DLD1 (cell line): ENCODE data around the gene ZNF846.
"Not testable (repeated sequence)": the region's sequence is repeated elsewhere in the genome, so short reads cannot be mapped to it uniquely, and the experiment has no call there.

Experiments used
- in situ Hi-C: cut with HindIII; loops from 2 replicates; pipeline ENCODE4 v1.10.0; 2017; ENCODE audit warnings: low sequenced_read_pairs

Gene ZNF846

DNA sequence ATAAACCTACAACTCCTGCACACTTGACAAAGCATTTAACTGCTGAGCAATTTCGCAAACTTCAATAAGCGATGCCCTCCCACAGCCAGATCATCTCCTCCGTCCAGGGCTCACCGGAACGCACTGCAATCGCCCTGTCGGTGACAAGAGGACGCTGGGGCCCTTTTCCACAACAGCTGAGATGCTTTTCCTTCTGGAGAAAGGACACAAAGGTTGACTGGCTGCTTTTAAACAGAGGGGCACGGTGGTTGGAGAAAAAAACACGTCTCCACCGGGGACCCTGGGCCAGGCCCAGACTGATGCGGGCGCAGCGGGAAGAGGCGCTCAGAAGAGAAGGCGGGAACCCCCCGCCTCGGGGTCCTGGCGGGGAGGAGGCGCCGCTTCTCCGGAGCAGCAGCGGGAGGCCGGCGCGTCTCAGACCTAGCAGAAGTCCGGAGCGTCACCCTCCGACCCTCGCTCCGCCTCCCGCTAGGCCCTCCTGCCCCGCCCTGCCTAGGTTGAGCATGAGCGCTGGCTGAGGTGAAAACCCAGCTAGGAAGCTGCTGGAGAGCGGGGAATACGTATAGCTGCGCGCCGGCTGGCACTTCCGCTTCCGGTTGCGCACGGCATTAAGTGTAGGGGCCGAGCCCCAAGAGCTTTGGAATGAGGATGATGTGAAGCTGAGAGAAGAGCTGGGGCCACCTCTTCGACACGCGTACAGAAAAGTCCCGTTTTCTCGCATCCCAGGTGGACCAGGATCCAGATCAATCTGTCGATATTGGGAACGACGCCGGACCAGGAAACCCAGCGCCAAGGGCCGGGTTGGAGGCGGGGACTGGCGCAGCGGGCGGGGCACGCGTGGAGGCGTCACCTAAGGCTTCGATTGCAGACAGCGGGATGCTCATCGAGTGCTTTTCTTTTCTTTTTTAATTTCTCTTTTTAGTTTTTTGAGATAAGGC is at the start of gene ZNF846:
ZNF846 (minus strand) TSS at position 564 of the 938 bp plus-strand sequence. CDS start 3,788 bp downstream, outside the sequence.
- in situ Hi-C loops, result no loop called here

DNA sequence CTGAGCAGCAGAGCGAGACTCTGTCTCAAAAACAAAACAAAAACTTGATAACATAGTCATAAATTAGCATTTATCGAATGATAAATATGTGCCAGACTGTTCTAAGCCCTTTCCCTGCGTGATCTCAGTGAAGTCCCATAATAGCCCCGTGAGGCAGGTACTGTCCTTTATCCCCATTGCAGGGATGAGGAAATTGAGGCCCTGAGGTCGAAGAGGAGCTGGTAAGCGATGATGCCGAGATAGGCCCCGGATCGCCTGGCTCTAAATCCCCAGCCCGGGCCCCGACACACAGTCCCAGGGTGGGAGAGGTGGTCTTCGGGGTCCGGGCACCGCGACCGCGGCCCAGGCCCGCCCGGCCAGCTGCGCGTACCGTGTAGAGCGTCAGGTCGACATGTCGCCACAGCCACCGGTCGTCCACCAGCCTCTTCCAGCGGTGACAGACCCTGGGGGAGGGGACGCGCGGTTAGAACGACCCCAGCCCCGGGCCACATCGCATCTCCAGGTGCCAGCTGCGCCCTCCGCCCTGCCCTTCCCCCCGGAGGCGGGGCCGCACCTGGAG is 49.7 kb upstream of the ZNF846 start:
- in situ Hi-C loops, result no loop called here

DNA sequence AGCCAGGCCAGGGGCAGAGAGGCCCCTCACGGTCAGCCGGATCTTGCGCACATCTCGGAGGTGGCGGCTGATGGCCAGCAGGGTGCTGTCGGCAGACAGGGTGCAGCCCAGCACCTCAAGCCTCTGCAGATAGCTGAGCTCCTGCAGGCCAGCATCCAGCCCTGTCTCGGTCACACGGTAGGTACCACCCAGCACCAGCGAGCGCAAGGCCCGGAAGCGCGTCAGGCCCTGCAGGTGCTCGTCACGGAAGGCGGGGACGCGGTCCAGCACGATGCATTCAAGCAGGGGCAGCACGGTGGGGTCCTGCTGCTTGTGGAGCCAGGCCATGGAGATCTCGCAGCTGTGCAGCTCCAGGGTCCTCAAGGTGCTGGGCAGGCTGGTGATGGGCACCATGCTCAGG is 42.6 kb upstream of the ZNF846 start:
- in situ Hi-C loops, result no loop called here

DNA sequence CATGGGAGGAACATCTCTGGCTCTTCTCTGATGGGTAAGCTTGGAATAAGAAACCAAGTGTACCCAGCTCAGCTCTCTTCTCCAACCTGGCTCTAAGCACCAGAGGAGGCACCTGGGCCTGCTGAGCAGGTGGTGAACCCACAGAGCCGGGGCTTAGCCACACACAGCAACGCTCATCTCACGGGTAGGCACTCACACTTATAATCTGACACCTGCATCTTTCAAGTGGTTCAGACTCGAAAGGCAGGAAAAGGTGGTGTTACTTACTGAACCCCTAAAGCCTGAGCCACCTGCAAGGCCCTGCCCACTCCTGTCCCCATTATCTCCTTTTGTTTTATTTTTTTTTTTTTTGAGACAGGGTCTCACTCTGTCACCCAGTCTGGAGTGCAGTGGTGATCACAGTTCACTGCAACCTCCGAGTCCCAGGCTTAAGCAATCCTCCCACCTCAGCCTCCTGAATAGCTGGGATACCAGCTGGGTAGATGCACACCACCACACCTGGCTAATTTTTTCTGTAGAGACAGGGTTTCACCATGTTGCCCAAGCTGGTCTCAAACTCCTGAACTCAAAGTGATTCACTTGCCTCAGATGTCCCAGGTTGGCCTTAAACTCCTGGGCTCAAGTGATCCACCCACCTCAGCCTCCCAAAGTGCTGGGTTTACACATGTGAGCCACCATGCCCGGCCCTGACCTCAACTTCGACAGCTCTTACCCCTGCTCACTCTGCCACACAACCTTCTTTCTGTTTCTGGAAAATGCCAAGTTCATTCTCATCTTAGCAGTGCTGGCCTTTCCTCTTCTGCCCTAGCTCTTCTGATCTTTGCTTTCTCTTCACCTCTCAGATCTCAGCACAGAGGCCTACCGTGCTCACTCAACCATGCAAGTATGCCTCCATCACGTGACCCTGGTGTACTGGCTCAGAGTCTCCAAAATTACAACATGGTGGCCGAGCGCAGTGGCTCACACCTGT is 40.6 kb upstream of the ZNF846 start:
- in situ Hi-C loops, result no loop called here

DNA sequence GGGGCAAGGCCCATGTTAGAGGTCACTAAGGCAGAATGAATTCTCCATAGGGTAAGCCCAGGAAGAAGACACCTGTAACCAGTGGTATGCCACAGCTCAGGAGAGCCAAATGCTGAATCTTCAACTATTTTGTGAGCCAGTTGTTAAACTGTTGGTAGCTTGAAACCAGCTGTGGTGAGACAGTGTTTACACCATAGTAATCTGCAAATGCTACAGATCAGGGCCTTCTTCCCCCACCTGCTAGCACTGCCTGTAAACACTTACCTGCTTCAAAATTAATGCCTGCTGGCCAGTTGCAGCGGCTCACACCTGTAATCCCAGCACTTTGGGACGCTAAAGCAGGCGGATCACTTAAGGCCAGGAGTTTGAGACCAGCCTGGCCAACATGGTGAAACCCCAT is 38.3 kb upstream of the ZNF846 start:
- in situ Hi-C loops, result no loop called here

DNA sequence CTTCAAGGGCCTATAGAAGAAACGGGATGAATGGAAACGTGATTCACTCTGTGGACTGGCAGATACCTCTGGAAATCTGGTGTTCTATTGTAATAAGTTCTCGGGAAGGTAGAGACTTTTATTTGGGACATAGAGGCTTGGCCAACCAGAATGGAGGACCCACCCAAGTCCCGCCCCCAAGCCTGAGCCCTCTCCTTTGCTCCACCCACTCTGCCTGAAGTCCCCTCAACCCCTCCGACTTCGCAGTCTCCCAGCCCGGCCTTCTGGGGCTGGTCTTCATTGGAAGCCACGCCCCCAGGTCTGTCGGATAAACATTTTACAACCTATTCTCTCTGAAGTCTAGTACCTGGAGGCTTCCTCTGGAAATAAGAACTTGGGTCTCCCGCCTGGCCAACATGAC is 33.4 kb upstream of the ZNF846 start:
- in situ Hi-C loops, result no loop called here

DNA sequence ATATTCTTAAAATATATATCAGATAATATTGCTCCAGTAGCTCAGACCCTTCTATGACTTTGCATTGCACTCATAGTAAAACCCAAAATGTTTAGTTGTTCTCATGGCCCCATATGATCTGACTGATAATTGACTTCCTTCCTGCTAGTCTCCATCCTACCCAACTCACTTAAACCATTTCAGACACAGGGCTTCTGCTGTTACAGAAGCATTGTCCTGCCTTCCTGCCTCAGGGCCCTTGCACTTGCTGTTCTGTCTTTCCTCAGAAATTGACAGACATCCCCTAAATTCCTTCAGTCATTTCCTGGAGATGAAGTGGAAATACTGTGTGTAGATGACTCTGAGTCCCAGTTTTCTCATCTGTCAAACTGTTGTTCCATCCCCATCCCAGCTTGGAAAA is 30.6 kb upstream of the ZNF846 start:
- in situ Hi-C loops, result no loop called here

DNA sequence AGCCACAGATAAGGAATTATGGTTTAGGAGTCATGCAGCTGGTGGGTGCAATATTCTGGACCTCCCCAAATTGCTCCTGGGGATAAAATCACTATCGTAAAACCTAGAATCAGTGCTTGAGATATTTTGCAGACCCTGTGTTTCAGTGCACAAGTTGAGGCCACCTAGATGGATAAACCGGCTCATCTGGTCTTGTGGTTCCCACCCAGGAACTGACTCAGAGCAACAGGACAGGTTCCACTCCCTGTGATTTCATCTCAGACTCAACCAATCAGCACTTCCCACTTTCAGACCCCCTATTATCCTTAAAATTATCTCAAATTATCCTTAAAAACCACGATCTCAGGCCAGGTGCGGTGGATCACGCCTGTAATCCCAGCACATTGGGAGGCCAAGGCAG is 29.3 kb upstream of the ZNF846 start:
- in situ Hi-C loops, result no loop called here

DNA sequence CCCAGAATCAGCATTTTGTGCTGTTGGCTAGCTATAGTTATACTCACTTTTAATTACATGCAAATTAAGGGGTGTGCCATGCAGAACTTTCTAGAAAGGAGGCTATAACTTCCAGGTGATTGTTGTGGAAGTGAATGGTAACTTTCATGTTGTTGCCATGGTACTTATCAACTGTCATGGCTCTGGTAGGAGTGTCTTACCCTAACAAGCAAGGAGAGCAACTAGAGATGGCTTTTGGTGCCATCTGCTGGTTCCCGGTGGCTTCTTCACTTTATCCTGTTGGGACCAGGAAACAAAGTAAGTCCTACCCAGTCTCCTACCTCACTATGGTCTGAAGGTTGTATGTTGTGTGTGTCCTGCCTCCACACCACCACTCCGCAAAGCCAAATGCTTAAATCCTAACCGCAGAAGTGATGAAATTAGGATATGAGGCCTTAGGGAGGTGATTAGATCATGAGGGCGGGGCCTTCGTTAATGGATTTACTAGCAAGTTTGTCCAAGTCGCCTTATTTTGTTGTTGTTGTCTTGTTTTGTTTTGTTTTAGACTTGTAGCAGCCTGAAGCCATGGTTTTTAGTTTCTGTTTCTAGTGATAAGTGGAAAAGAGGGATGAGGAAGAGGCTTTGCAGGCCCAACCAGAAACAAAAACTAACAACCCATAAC is 27.7 kb upstream of the ZNF846 start:
- in situ Hi-C loops, result no loop called here

DNA sequence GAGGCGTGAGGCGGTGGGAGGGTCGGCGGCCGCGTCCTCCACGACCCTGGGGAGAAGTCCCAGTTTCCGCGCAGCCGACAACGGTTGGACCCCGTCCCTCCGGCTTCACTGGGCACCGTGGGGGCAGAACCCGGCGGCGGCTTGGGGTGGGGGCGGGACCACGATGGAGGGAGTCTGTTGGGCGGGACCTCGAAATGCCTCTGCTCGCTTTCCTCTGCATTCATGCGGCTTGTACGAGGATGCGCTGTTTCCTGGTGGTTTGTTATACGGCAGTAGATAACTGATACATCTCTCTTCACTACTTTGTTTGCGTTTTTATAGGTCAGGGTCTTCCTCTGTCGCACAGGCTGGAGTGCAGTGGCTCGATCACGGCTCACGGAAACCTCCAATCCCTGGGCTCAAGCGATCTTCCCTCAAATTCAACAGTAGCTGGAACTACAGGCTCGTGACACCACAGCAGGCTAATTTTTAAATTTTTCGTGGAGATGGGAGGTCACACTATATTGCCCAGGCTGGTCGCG is 24.6 kb upstream of the ZNF846 start:
- in situ Hi-C loops, result no loop called here

DNA sequence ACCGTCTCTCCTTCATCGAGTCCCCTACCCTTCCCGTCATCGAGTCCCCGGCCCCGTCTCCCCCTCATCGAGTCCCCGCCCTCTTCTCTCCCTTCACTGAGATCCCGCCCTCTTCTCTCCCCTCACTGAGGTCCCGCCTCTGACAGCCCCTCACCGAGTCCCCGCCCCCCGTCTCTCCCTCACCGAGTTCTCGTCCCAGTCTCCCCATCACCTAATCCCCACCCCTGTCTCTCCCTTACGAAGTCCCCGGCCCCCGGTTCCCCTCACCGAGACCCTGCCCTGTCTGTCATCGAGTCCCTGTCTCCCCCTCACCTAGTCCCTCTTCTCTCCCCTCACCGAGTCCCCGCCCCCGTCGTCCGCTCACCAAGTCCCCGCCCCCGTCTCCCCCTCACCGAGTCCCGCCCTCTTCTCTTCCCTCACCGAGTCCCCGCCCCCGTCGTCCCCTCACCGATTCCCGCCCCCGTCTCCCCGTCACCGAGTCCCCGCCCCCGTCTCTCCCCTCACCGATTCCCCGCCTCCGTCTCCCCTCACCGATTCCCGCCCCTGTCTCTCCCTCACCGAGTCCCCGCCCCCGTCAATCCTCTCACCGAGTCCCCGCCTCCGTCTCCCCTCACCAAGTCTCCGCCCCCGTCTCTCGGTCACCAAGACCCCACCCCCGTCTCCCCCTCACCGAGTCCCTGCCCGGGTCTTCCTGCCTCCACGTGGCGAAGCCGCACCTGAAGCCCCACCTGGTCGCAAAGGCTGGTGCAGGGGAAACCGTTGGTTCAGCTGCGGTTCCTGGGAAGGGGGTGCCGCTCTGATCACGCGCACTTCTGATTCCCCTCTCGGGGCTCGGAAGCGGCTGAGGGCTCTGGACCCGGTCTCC is 23.9 kb upstream of the ZNF846 start:
- in situ Hi-C loops, result no loop called here

DNA sequence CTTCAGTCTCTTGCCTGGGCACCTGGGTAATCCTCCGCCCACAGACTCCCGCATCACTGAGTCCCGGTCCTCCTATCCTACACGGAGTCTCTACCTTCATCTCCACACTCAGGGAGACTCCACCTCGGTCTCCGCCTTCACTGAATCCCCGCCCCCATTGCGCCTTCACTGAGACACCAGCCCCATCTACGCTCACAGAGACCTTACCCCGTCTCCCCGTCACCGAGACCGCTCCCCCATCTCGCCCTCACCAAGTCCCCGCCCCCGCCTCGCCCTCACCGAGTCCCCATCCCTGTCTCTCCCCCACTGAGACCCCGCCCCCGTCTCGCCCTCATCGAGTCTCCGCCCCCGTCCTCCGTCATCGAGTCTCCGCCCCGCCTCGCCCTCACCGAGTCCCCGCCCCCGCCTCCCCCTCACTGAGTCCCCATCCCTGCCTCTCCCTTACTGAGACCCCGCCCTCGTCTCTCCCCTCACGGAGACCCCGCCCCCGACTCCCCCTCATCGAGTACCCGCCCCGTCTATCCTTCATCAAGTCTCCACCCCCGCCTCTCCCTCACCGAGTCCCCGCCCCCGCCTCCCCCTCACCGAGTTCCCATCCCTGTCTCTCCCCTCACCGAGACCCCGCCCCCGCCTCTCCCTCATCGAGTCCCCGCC is 23.1 kb upstream of the ZNF846 start:
- in situ Hi-C loops, result no loop called here

DNA sequence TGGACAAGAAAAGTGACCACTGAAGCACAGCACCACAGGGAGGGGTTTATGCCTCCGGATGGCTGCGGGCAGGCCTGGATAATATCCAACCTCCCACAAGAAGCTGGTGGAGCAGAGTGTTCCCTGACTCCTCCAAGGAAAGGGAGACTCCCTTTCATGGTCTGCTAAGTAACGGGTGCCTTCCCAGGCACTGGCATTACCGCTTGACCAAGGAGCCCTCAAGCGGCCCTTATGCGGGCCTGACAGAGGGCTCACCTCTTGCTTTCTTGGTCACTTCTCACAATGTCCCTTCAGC is 22.5 kb upstream of the ZNF846 start:
- in situ Hi-C loops, result not testable (repeated sequence)

DNA sequence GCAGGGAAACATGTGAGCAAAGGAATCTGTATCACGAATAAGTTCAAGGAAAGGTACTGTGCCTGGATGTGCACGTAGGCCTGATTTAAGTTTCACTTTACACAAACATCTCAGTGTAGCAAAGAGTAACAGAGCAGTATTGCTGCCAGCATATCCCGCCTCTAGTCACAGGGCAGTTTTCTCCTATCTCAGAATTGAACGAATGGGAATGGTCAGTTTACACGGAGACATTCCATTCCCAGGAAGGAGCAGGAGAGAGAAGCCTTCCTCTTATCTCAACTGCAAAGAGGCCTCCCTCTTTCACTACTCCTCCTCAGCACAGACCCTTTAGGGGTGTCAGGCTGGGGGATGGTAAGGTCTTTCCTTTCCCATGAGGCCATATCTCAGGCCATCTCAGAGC is 21.0 kb upstream of the ZNF846 start:
- in situ Hi-C loops, result not testable (repeated sequence)

DNA sequence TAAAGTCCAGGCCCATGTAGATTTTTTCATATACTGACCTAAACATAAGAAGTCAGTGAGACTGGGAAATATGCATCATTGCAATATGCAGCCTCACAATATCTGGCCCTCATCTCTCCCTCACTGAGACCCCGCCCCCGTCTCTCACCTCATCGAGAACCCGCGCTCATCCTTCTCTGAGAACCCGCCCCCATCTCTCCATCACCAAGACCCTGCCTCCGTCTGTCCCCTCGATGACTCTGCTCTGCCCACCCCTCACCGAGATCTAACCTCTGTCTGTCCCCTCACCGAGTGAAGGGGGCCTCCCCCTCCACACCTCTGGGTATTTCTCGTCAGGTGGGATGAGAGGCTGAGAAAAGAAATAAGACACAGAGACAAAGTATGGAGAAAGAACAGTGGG is 20.5 kb upstream of the ZNF846 start:
- in situ Hi-C loops, result no loop called here

DNA sequence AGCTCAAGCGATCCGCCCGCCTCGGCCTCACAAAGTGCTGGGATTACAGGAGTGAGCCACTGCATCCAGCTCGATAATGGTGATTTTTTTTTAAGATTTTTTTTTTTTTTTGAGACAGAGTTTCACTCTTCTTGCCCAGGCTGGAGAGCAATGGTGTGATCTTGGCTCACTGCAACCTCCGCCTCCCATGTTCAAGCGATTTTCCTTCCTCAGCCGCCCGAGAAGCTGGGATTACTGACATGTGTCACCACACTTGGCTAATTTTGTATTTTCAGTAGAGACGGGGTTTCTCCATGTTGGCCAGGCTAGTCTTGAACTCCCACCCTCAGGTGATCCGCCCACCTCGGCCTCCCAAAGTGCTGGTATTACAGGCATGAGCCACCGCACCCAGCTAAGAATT is 20.1 kb upstream of the ZNF846 start:
- in situ Hi-C loops, result not testable (repeated sequence)

DNA sequence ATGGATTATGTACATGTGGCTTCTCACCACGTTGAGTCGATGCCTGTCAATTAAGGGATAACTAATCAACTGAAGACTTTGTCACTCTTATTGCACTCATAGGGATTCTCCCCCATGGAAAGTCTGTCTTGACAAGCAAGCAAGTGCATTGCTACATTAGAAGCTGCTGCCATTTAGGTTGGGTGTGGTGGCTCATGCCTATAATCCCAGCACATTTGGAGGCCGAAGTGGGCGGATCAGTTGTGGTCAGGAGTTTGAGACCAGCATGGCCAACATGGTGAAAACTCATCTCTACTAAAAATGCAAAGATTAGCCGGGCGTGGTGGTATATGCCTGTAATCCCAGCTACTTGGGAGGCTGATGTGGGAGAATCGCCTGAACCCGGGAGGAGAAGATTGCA is 18.3 kb upstream of the ZNF846 start:
- in situ Hi-C loops, result no loop called here

DNA sequence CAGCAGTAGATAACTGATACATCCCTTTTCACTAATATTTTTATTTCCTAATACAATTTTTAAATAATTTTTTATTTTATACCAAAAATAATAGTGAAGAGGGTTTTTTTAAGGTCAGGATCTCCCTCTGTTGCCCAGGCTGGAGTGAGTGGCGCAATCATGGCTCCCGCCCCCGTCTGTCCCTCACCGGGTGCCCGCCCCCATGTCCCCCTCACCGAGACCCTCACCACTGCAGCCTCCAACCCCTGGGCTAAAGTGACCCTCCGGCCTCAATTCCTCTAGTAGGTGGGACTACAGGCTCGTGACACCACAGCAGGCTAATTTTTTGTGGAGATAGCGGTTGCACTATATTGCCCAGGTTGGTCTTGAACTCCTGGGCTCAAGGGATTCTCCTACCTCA is 17.8 kb upstream of the ZNF846 start:
- in situ Hi-C loops, result no loop called here
